ENCODE data around the gene NR5A2. TPM values are rescaled to one million over a fixed set of nuclear protein-coding genes. Genes with fewer than 3 reads are reported as not detected.

The NR5A2 gene
- total RNA-seq, 2 donors from 2014 or later, result 0.44 to 0.63 TPM

DNA sequence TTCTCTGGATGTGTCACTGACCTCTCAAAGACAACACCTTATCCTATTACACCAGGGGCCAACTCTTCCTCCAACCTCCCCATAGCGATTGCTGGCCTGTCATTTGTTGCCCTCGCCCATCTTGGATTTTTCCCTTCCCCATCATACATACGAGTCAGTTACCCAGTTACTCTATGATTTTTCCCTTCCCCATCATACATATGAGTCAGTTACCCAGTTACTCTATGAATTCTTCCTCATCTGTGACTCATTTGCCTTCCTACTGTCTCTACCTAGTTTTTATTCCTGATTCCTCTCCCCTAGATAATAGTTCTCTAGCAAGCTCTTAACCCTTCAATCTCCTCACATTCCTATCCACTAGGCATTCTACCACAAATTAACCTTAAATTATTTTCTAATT lies 178.8 kb downstream of the NR5A2 start:
- TF ChIP-seq, protein P1, sequence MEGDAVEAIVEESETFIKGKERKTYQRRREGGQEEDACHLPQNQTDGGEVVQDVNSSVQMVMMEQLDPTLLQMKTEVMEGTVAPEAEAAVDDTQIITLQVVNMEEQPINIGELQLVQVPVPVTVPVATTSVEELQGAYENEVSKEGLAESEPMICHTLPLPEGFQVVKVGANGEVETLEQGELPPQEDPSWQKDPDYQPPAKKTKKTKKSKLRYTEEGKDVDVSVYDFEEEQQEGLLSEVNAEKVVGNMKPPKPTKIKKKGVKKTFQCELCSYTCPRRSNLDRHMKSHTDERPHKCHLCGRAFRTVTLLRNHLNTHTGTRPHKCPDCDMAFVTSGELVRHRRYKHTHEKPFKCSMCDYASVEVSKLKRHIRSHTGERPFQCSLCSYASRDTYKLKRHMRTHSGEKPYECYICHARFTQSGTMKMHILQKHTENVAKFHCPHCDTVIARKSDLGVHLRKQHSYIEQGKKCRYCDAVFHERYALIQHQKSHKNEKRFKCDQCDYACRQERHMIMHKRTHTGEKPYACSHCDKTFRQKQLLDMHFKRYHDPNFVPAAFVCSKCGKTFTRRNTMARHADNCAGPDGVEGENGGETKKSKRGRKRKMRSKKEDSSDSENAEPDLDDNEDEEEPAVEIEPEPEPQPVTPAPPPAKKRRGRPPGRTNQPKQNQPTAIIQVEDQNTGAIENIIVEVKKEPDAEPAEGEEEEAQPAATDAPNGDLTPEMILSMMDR (IDR thresholded peaks at IDR 0.05), result no peak
- no peaks in the 10 kb centered on the region for H3K27me3 ChIP-seq
- H3K9me3 ChIP-seq, result no peaks in the 10 kb centered on the region
- H3K36me3 ChIP-seq, result no peaks in the 10 kb centered on the region
- no peak for DNase-seq (ENCODE audit: low spot score)
- H3K4me3 ChIP-seq, result no peak overlapping the region
- no peak overlapping the region for H3K27ac ChIP-seq
- no peaks in the 10 kb centered on the region for H3K4me1 ChIP-seq

- Histone ChIP-seq H3K4me3 (no peak overlapping the region), H3K4me1 (no peaks in the 10 kb centered on the region), H3K27me3 (no peaks in the 10 kb centered on the region), H3K9me3 (no peaks in the 10 kb centered on the region), H3K27ac (no peak overlapping the region), H3K36me3 (no peaks in the 10 kb centered on the region)
- TF ChIP-seq, protein P1 (IDR thresholded peaks at IDR 0.05), result no peak
- DNase-seq (ENCODE audit: low spot score), result no peak
Observed at GRCh38 chr1:200206761-200207160, 179.3 kb downstream of the NR5A2 start.

GRCh38 chr1:200207711-200208126 lies 180.2 kb downstream of the NR5A2 start:
- Histone ChIP-seq H3K27me3 (no peaks in the 10 kb centered on the region), H3K4me1 (no peaks in the 10 kb centered on the region), H3K4me3 (no peak overlapping the region), H3K9me3 (no peaks in the 10 kb centered on the region), H3K27ac (no peak overlapping the region), H3K36me3 (no peaks in the 10 kb centered on the region)
- no peak for DNase-seq (ENCODE audit: low spot score)
- TF ChIP-seq, protein P1 (IDR thresholded peaks at IDR 0.05), result no peak

GRCh38 chr1:200211157-200211556 lies 183.6 kb downstream of the NR5A2 start:
- Histone ChIP-seq H3K27ac (no peak overlapping the region), H3K36me3 (no peaks in the 10 kb centered on the region), H3K27me3 (no peaks in the 10 kb centered on the region), H3K9me3 (no peaks in the 10 kb centered on the region), H3K4me3 (no peak overlapping the region), H3K4me1 (no peaks in the 10 kb centered on the region)
- no peak for DNase-seq (ENCODE audit: low spot score)
- TF ChIP-seq, protein P1 (IDR thresholded peaks at IDR 0.05), result no peak

- Histone ChIP-seq H3K36me3 (no peaks in the 10 kb centered on the region), H3K9me3 (no peaks in the 10 kb centered on the region), H3K27ac (no peak overlapping the region), H3K4me1 (no peaks in the 10 kb centered on the region), H3K4me3 (no peak overlapping the region), H3K27me3 (no peaks in the 10 kb centered on the region)
- no peak for DNase-seq (ENCODE audit: low spot score)
- TF ChIP-seq, protein P1 (IDR thresholded peaks at IDR 0.05), result no peak
Observed at GRCh38 chr1:200213392-200213791, 185.9 kb downstream of the NR5A2 start.

DNA sequence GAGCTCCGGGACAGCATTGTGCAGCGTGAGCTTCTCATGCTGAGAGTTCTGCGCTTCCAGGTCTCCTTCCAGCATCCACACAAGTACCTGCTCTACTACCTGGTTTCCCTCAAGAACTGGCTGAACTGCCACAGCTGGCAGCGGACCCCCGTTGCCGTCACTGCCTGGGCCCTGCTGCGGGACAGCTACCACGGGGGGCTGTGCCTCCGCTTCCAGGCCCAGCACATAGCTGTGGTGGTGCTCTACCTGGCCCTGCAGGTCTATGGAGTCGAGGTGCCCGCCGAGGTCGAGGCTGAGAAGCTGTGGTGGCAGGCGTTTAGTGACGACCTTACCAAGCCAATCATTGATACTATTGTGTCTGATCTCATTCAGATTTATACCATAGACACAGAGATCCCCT lies 186.4 kb downstream of the NR5A2 start:
- DNase-seq (ENCODE audit: low spot score), result no peak
- Histone ChIP-seq H3K9me3 (no peaks in the 10 kb centered on the region), H3K27me3 (no peaks in the 10 kb centered on the region), H3K4me1 (no peaks in the 10 kb centered on the region), H3K27ac (no peak overlapping the region), H3K36me3 (no peaks in the 10 kb centered on the region), H3K4me3 (no peak overlapping the region)
- TF ChIP-seq, protein P1 (IDR thresholded peaks at IDR 0.05), result no peak
